PC-3 (cell line): ENCODE data around the gene ZNF408. TPM values are rescaled to one million over a fixed set of nuclear protein-coding genes. Genes with fewer than 3 reads are reported as not detected.

Experiments
- ATAC-seq: fragments of 200-7000 bp; cut with Tn5 transposase; 2 replicates; pipeline ENCODE4 v1.9.1; 2020; ENCODE audit warnings: mild to moderate bottlenecking, moderate library complexity
- BruUV-seq: library from RNA; stranded (reverse); fragments of 400-500 nt; replicated peaks from 2 replicates; lab custom pipeline; 2021; lab: Mats Ljungman, UMichigan
- CTCF ChIA-PET: fragments of 300-600 bp; sonication (Branson Sonifier 250); formaldehyde crosslinking; loops from one replicate; lab custom pipeline; 2022; ENCODE audit warnings: antibody characterized with exemption; lab: Charles Lee
- POLR2A ChIA-PET: fragments of 300-600 bp; sonication (Branson Sonifier 250); formaldehyde crosslinking; loops from one replicate; lab custom pipeline; 2022; ENCODE audit warnings: antibody characterized with exemption; ENCODE audit not compliant: unreplicated experiment; lab: Charles Lee
- DNase-seq: peaks from one replicate; pipeline ENCODE4 v3.0.0-alpha.2; 2015
- H2AFZ ChIP-seq: fragments of 300-600 bp; sonication (generic); 2 replicates; pipeline ENCODE4 v1.6.0; 2016; ENCODE audit warnings: antibody characterized with exemption, low read length
- H3F3A ChIP-seq: fragments of 300-600 bp; sonication (generic); one replicate; pipeline ENCODE4 v1.6.0; 2017; ENCODE audit warnings: antibody characterized with exemption, low read length, control low read depth, mild to moderate bottlenecking; ENCODE audit not compliant: unreplicated experiment
- H3K27ac ChIP-seq: fragments of 300-600 bp; sonication (generic); 2 replicates; pipeline ENCODE4 v1.5.1; 2016; ENCODE audit warnings: mild to moderate bottlenecking, low read length
- H3K27me3 ChIP-seq: fragments of 300-600 bp; sonication (generic); 2 replicates; pipeline ENCODE4 v1.6.1; 2016; ENCODE audit warnings: low read length, mixed read lengths
- H3K36me3 ChIP-seq: fragments of 300-600 bp; sonication (generic); 2 replicates; pipeline ENCODE4 v1.6.1; 2016; ENCODE audit warnings: low read depth, mixed run types, low read length, mixed read lengths
- H3K4me1 ChIP-seq: fragments of 300-600 bp; sonication (generic); 2 replicates; pipeline ENCODE4 v1.5.1; 2016; ENCODE audit warnings: low read length; ENCODE audit not compliant: insufficient read depth
- H3K4me2 ChIP-seq: fragments of 300-600 bp; sonication (generic); 2 replicates; pipeline ENCODE4 v1.6.0; 2016; ENCODE audit warnings: low read length
- H3K4me3 ChIP-seq: fragments of 300-600 bp; sonication (generic); 2 replicates; pipeline ENCODE4 v1.5.1; 2016; ENCODE audit warnings: mild to moderate bottlenecking, low read length, mixed read lengths
- H3K79me2 ChIP-seq: fragments of 300-600 bp; sonication (generic); 2 replicates; pipeline ENCODE4 v1.6.1; 2017; ENCODE audit warnings: low read length, mixed read lengths
- H3K9ac ChIP-seq: fragments of 300-600 bp; sonication (generic); 2 replicates; pipeline ENCODE4 v1.6.0; 2016; ENCODE audit warnings: mild to moderate bottlenecking, low read length
- H3K9me2 ChIP-seq: fragments of 300-600 bp; sonication (generic); replicated peaks from 2 replicates; pipeline ENCODE4 v1.6.1; 2016; ENCODE audit warnings: mixed run types, low read length, mixed read lengths
- H3K9me3 ChIP-seq: fragments of 300-600 bp; sonication (generic); 2 replicates; pipeline ENCODE4 v1.6.1; 2016; ENCODE audit warnings: low read length, mixed read lengths
- H4K20me1 ChIP-seq: fragments of 300-600 bp; sonication (generic); 2 replicates; pipeline ENCODE4 v1.6.1; 2016; ENCODE audit warnings: low read length, mixed read lengths
- CTCF ChIP-seq: fragments of 300-600 bp; sonication (generic); conservative IDR thresholded peaks from 2 replicates; pipeline ENCODE4 v1.5.1; 2017; ENCODE audit warnings: antibody characterized with exemption, low read depth, mild to moderate bottlenecking, low read length
- EZH2 ChIP-seq: fragments of 300-600 bp; sonication (generic); IDR thresholded peaks from one replicate; pipeline ENCODE4 v1.6.1; 2017; ENCODE audit warnings: antibody characterized with exemption, mild to moderate bottlenecking, low read length; ENCODE audit not compliant: unreplicated experiment
- EZH2phosphoT487 ChIP-seq: fragments of 300-600 bp; sonication (generic); IDR thresholded peaks from 2 replicates; pipeline ENCODE4 v1.6.1; 2018; ENCODE audit warnings: mild to moderate bottlenecking, antibody characterized with exemption, low read length, borderline replicate concordance
- intact Hi-C: fragments of 100-400 bp; cut with micrococcal nuclease; formaldehyde crosslinking; loops from 2 replicates; pipeline ENCODE4 v1.9.0; 2023
- total RNA-seq: library from RNA; depleted of rRNA; stranded (reverse); fragments of >200 nt; gene quantifications from 2 replicates; pipeline ENCODE4 v1.2.3, GENCODE V29; 2014

Gene ZNF408
- total RNA-seq, 1 experiment from 2014 or later, result 7.1 TPM

GRCh38 chr11:46661836-46662235, 39.0 kb upstream of the ZNF408 start:
- no peaks in the 10 kb centered on the region for H3K27me3 ChIP-seq
- ATAC-seq (no peak), DNase-seq (no peak)
- H3K9me2 ChIP-seq, result no peaks in the 10 kb centered on the region
- no peak overlapping the region for H3K9ac ChIP-seq
- H3K79me2 ChIP-seq, result no peaks in the 10 kb centered on the region
- no peak overlapping the region for H3K4me2 ChIP-seq
- no peak overlapping the region for H3K27ac ChIP-seq
- no peaks in the 10 kb centered on the region for H3K9me3 ChIP-seq
- H3F3A ChIP-seq, result no peaks in the 10 kb centered on the region
- H2AFZ ChIP-seq, result no peak overlapping the region
- intact Hi-C loops, result no loop called here
- no peaks in the 10 kb centered on the region for H3K4me1 ChIP-seq
- ChIA-PET POLR2A (interaction anchor here (0.6 kb wide), 1 partner anchor 66 kb away, joined by 7 read pairs; no protein-coding TSS in a partner anchor), CTCF (no interaction called here)
- H3K36me3 ChIP-seq, result peaks cover 13% of the 10 kb centered on the region
- no TSS peak for BruUV-seq
- no peak for TF ChIP-seq CTCF
- TF ChIP-seq EZH2, result no peak
- no peak for TF ChIP-seq EZH2phosphoT487
- H4K20me1 ChIP-seq, result no peaks in the 10 kb centered on the region
- H3K4me3 ChIP-seq, result no peak overlapping the region

GRCh38 chr11:46662366-46662765, 38.5 kb upstream of the ZNF408 start:
- no peaks in the 10 kb centered on the region for H4K20me1 ChIP-seq
- TF ChIP-seq CTCF, result no peak
- TF ChIP-seq EZH2phosphoT487, result no peak
- no peak for TF ChIP-seq EZH2
- POLR2A ChIA-PET, result no interaction called here
- H3K9me2 ChIP-seq, result no peaks in the 10 kb centered on the region
- H2AFZ ChIP-seq, result no peak overlapping the region
- H3K27ac ChIP-seq, result no peak overlapping the region
- no peaks in the 10 kb centered on the region for H3K4me1 ChIP-seq
- CTCF ChIA-PET, result no interaction called here
- H3F3A ChIP-seq, result no peaks in the 10 kb centered on the region
- DNase-seq (no peak), ATAC-seq (no peak)
- no peaks in the 10 kb centered on the region for H3K27me3 ChIP-seq
- no peak overlapping the region for H3K9ac ChIP-seq
- intact Hi-C loops, result no loop called here
- no peaks in the 10 kb centered on the region for H3K79me2 ChIP-seq
- no peaks in the 10 kb centered on the region for H3K9me3 ChIP-seq
- H3K4me2 ChIP-seq, result no peak overlapping the region
- peaks cover 13% of the 10 kb centered on the region for H3K36me3 ChIP-seq
- H3K4me3 ChIP-seq, result no peak overlapping the region
- no TSS peak for BruUV-seq

GRCh38 chr11:46663277-46663940, 37.4 kb upstream of the ZNF408 start:
- Histone ChIP-seq H4K20me1 (no peaks in the 10 kb centered on the region), H3K9ac (no peak overlapping the region), H3K27ac (no peak overlapping the region), H3K9me2 (no peaks in the 10 kb centered on the region), H3K36me3 (peaks cover 12% of the 10 kb centered on the region), H3K79me2 (no peaks in the 10 kb centered on the region), H3K4me3 (no peak overlapping the region), H3K4me1 (no peaks in the 10 kb centered on the region), H3K9me3 (no peaks in the 10 kb centered on the region), H3K27me3 (no peaks in the 10 kb centered on the region), H2AFZ (no peak overlapping the region), H3F3A (no peaks in the 10 kb centered on the region), H3K4me2 (no peak overlapping the region)
- intact Hi-C loops, result no loop called here
- CTCF ChIA-PET, result no interaction called here
- POLR2A ChIA-PET, result interaction anchor here (0.6 kb wide), 1 partner anchor 739 kb away, joined by 6 read pairs; no protein-coding TSS in a partner anchor
- peak; percentile 53 for ATAC-seq
- peak; percentile 4 for DNase-seq
- BruUV-seq, result no TSS peak
- TF ChIP-seq EZH2phosphoT487, result no peak
- TF ChIP-seq CTCF, result no peak
- no peak for TF ChIP-seq EZH2
